Measurements from ENCODE around the gene AHCTF1.

DNA sequence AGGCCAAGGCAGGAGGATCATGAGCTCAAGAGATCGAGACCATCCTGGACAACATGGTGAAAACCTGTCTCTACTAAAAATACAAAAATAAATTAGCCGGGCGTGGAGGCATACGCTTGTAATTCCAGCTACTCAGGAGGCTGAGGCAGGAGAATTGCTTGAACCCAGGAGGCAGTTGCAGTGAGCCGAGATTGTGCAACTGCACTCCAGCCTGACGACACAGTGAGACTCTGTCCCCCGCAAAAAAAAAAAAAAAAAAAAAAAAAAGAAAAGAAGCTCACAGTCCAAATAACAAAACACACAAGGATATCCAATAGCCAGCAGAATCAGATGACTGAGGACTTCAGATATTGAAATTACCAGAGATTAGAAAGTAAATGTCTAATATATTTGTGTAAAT lies 11.8 kb downstream of the AHCTF1 start:
- TF ChIP-seq, protein P1, sequence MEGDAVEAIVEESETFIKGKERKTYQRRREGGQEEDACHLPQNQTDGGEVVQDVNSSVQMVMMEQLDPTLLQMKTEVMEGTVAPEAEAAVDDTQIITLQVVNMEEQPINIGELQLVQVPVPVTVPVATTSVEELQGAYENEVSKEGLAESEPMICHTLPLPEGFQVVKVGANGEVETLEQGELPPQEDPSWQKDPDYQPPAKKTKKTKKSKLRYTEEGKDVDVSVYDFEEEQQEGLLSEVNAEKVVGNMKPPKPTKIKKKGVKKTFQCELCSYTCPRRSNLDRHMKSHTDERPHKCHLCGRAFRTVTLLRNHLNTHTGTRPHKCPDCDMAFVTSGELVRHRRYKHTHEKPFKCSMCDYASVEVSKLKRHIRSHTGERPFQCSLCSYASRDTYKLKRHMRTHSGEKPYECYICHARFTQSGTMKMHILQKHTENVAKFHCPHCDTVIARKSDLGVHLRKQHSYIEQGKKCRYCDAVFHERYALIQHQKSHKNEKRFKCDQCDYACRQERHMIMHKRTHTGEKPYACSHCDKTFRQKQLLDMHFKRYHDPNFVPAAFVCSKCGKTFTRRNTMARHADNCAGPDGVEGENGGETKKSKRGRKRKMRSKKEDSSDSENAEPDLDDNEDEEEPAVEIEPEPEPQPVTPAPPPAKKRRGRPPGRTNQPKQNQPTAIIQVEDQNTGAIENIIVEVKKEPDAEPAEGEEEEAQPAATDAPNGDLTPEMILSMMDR (IDR thresholded peaks at IDR 0.05; ENCODE audit: low read depth, low read length, missing input control) = no peak
- TF ChIP-seq, protein P2, sequence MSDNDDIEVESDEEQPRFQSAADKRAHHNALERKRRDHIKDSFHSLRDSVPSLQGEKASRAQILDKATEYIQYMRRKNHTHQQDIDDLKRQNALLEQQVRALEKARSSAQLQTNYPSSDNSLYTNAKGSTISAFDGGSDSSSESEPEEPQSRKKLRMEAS (IDR thresholded peaks at IDR 0.05) = no peak
- TF ChIP-seq JUND (IDR thresholded peaks at IDR 0.05) = peak in 1 of 2 donors; percentile 20
- no peak for TF ChIP-seq RAD21 (IDR thresholded peaks at IDR 0.05)
- TF ChIP-seq RXRA (IDR thresholded peaks at IDR 0.05) = no peak
- TF ChIP-seq FOXA1 (IDR thresholded peaks at IDR 0.05) = no peak
